Stimulated activated CD4-positive, alpha-beta T cell treated with anti-CD3 and anti-CD28 coated beads, Interleukin-4, amount 100 ng/mL, for 4 hours (primary cell): Measurements from ENCODE around the gene ZFHX3.

Experiments
- DNase-seq, 2 experiments: peaks; one replicate each; pipeline ENCODE4 v3.0.0-alpha.2; 2020

ZFHX3 gene

GRCh38 chr16:72969812-72970211 lies 78.1 kb downstream of the ZFHX3 start:
- DNase-seq, result no peak

GRCh38 chr16:72969146-72969545 lies 78.8 kb downstream of the ZFHX3 start:
- DNase-seq, result no peak

GRCh38 chr16:72967941-72968340 lies 80.0 kb downstream of the ZFHX3 start:
- DNase-seq, result no peak

GRCh38 chr16:72963533-72964315 lies 84.2 kb downstream of the ZFHX3 start:
- DNase-seq, result no peak

GRCh38 chr16:72962347-72962746 lies 85.6 kb downstream of the ZFHX3 start:
- DNase-seq, result no peak

GRCh38 chr16:72961863-72962262 lies 86.1 kb downstream of the ZFHX3 start:
- DNase-seq, result no peak

GRCh38 chr16:72961115-72961832 lies 86.7 kb downstream of the ZFHX3 start:
- no peak for DNase-seq

GRCh38 chr16:72960101-72960500 lies 87.8 kb downstream of the ZFHX3 start:
- no peak for DNase-seq

GRCh38 chr16:72959301-72959996 lies 88.5 kb downstream of the ZFHX3 start:
- DNase-seq, result no peak

- no peak for DNase-seq
Measured at GRCh38 chr16:72958522-72959076, 89.3 kb downstream of the ZFHX3 start.

GRCh38 chr16:72957303-72958277 lies 90.3 kb downstream of the ZFHX3 start:
- DNase-seq, result no peak

- no peak for DNase-seq
Measured at GRCh38 chr16:72956124-72957064, 91.5 kb downstream of the ZFHX3 start.

- no peak for DNase-seq
Measured at GRCh38 chr16:72952811-72953271, 95.1 kb downstream of the ZFHX3 start.

- no peak for DNase-seq
Measured at GRCh38 chr16:72952404-72952803, 95.5 kb downstream of the ZFHX3 start.

GRCh38 chr16:72951916-72952315 lies 96.0 kb downstream of the ZFHX3 start:
- no peak for DNase-seq

GRCh38 chr16:72950669-72951068 lies 97.3 kb downstream of the ZFHX3 start:
- DNase-seq, result no peak

GRCh38 chr16:72948238-72948829 lies 99.6 kb downstream of the ZFHX3 start:
- DNase-seq, result no peak

- no peak for DNase-seq
Measured at GRCh38 chr16:72947379-72948237, 100.3 kb downstream of the ZFHX3 start.

- DNase-seq, result no peak
Measured at GRCh38 chr16:72946474-72947194, 101.3 kb downstream of the ZFHX3 start.
